Mesenchymal stem cell (in vitro differentiated cells and primary cell): Measurements from ENCODE around the gene R3HDM4.
A peak's percentile ranks its signal among the peaks of the same experiment; 100 is the strongest.

Experiments
- DNase-seq: peaks from one replicate; pipeline ENCODE4 v3.0.0-alpha.2; 2013
- H2AFZ ChIP-seq: one replicate; pipeline ENCODE4 v1.6.1; 2013; ENCODE audit warnings: low read depth, mild to moderate bottlenecking, control low read depth, inconsistent platforms, low read length, moderate library complexity
- H2AK5ac ChIP-seq: 2 replicates; pipeline ENCODE4 v1.6.1; 2013; ENCODE audit warnings: low read length, moderate library complexity, mild to moderate bottlenecking, inconsistent platforms; ENCODE audit not compliant: severe bottlenecking
- H2BK120ac ChIP-seq: one replicate; pipeline ENCODE4 v1.6.1; 2013; ENCODE audit warnings: low read depth, mild to moderate bottlenecking, inconsistent platforms, low read length, moderate library complexity
- H2BK12ac ChIP-seq, 2 experiments: one replicate each; pipeline ENCODE4 v1.6.1; 2013; ENCODE audit warnings: inconsistent platforms in 2 of 2, low read length in 2 of 2, mild to moderate bottlenecking in 2 of 2, moderate library complexity in 2 of 2, control low read depth in 1 of 2
- H2BK15ac ChIP-seq: one replicate; pipeline ENCODE4 v1.6.1; 2013; ENCODE audit warnings: mild to moderate bottlenecking, low read depth, inconsistent platforms; ENCODE audit not compliant: poor library complexity, severe bottlenecking
- H2BK5ac ChIP-seq: 2 replicates; pipeline ENCODE4 v1.6.1; 2013; ENCODE audit warnings: low read depth, mild to moderate bottlenecking, low read length, control low read depth, inconsistent platforms; ENCODE audit not compliant: poor library complexity, severe bottlenecking
- H3K14ac ChIP-seq, 2 experiments: one replicate each; pipeline ENCODE4 v1.6.1; 2013; ENCODE audit warnings: inconsistent platforms in 2 of 2, low read length in 2 of 2, control low read depth in 1 of 2, mild to moderate bottlenecking in 1 of 2, moderate library complexity in 1 of 2
- H3K18ac ChIP-seq, 2 experiments: one replicate each; pipeline ENCODE4 v1.6.1; 2013; ENCODE audit warnings: inconsistent platforms in 2 of 2, low read length in 2 of 2, control low read depth in 1 of 2, low read depth in 1 of 2, mild to moderate bottlenecking in 1 of 2
- H3K23ac ChIP-seq, 2 experiments: one replicate each; pipeline ENCODE4 v1.6.1; 2013; ENCODE audit warnings: inconsistent platforms in 2 of 2, low read length in 2 of 2, mild to moderate bottlenecking in 2 of 2, moderate library complexity in 2 of 2, control low read depth in 1 of 2
- H3K27ac ChIP-seq: 2 replicates; pipeline ENCODE4 v1.5.1; 2013; ENCODE audit warnings: mild to moderate bottlenecking, moderate library complexity, low read length, control low read depth, inconsistent platforms; ENCODE audit not compliant: poor library complexity, severe bottlenecking
- H3K27me3 ChIP-seq, 2 experiments: 2 replicates each; pipeline versions ENCODE4 v1.6.1 to v1.7.0; 2013; ENCODE audit warnings: low read length in 2 of 2, mild to moderate bottlenecking in 2 of 2, moderate library complexity in 2 of 2, control low read depth in 1 of 2, inconsistent platforms in 1 of 2; ENCODE audit not compliant: control insufficient read depth in 1 of 2, insufficient read depth in 1 of 2
- H3K36me3 ChIP-seq, 2 experiments: 2 replicates each; pipeline versions ENCODE4 v1.6.1 to v1.7.0; 2013; ENCODE audit warnings: low read length in 2 of 2, control low read depth in 1 of 2, inconsistent platforms in 1 of 2, low read depth in 1 of 2, mild to moderate bottlenecking in 1 of 2; ENCODE audit not compliant: insufficient read depth in 2 of 2, control insufficient read depth in 1 of 2
- H3K4ac ChIP-seq, 2 experiments: one replicate each; pipeline ENCODE4 v1.6.1; 2013; ENCODE audit warnings: inconsistent platforms in 2 of 2, low read length in 2 of 2, mild to moderate bottlenecking in 2 of 2, moderate library complexity in 2 of 2, control low read depth in 1 of 2, low read depth in 1 of 2
- H3K4me1 ChIP-seq: 2 replicates; pipeline ENCODE4 v1.6.1; 2013; ENCODE audit warnings: low read depth, low read length, control low read depth; ENCODE audit not compliant: control insufficient read depth, insufficient read depth
- H3K4me2 ChIP-seq: 2 replicates; pipeline ENCODE4 v1.6.1; 2013; ENCODE audit warnings: low read length, mild to moderate bottlenecking, inconsistent platforms; ENCODE audit not compliant: poor library complexity, severe bottlenecking
- H3K4me3 ChIP-seq, 2 experiments: 2 replicates each; pipeline versions ENCODE4 v1.5.1 to v1.7.0; 2013; ENCODE audit warnings: low read length in 2 of 2, mild to moderate bottlenecking in 2 of 2, control low read depth in 1 of 2, low read depth in 1 of 2; ENCODE audit not compliant: insufficient read depth in 1 of 2
- H3K79me1 ChIP-seq: replicated peaks from 2 replicates; pipeline ENCODE4 v1.6.1; 2013; ENCODE audit warnings: mild to moderate bottlenecking, control low read depth, low read length, inconsistent platforms; ENCODE audit not compliant: poor library complexity, severe bottlenecking
- H3K9ac ChIP-seq: 2 replicates; pipeline ENCODE4 v1.7.0; 2013; ENCODE audit warnings: mild to moderate bottlenecking, low read length, moderate library complexity
- H3K9me3 ChIP-seq: 2 replicates; pipeline ENCODE4 v1.7.0; 2013; ENCODE audit warnings: mild to moderate bottlenecking, low read length; ENCODE audit not compliant: control insufficient read depth
- H4K8ac ChIP-seq: one replicate; pipeline ENCODE4 v1.6.1; 2013; ENCODE audit warnings: inconsistent platforms, mild to moderate bottlenecking, low read length, moderate library complexity
- H4K91ac ChIP-seq: one replicate; pipeline ENCODE4 v1.6.1; 2013; ENCODE audit warnings: mild to moderate bottlenecking, low read length, inconsistent platforms
- WGBS: methylation state at CpG from one replicate; pipeline ENCODE4 v1.1.7; 2013; ENCODE audit warnings: mixed read lengths; 5-methylcytosine and 5-hydroxymethylcytosine counted together

R3HDM4 gene

DNA sequence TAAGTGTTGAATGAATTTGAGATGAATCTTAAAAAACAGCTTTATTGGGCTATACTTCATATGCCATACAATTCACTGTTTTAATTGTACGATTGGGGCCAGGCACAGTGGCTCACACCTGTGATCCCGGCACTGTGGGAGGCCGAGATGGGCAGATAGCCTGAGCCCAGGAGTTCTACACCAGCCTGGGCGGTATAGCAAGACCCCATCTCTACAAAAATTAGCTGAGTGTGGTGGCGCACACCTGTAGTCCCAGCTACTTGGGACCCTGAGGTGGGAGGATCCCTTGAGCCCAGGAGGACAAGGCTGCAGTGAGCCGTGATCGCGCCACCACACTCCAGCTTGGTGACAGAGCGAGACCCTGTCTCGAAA lies 23.1 kb upstream of the R3HDM4 start:
- no peak overlapping the region for H3K9ac ChIP-seq
- WGBS, result 92% methylated on average over 10 of the region's 10 CpGs
- H3K18ac ChIP-seq, result no peak overlapping the region
- no peak overlapping the region for H2AK5ac ChIP-seq
- H3K9me3 ChIP-seq, result no peaks in the 10 kb centered on the region
- no peak overlapping the region for H3K4me3 ChIP-seq
- H3K23ac ChIP-seq, result no peak overlapping the region
- H2BK120ac ChIP-seq, result no peak overlapping the region
- H2BK12ac ChIP-seq, result no peak overlapping the region
- H2BK5ac ChIP-seq, result no peak overlapping the region
- no peak overlapping the region for H2AFZ ChIP-seq
- no peak overlapping the region for H3K27ac ChIP-seq
- H3K4me1 ChIP-seq, result peaks cover 60% of the 10 kb centered on the region
- no peaks in the 10 kb centered on the region for H3K79me1 ChIP-seq
- H3K4me2 ChIP-seq, result no peak overlapping the region
- no peak overlapping the region for H2BK15ac ChIP-seq
- no peak for DNase-seq
- no peak overlapping the region for H3K4ac ChIP-seq
- no peak overlapping the region for H4K8ac ChIP-seq
- H3K36me3 ChIP-seq, result peaks cover 32 to 89% of the 10 kb centered on the region in 2 experiments
- no peak overlapping the region for H3K14ac ChIP-seq
- H4K91ac ChIP-seq, result no peak overlapping the region
- no peaks in the 10 kb centered on the region for H3K27me3 ChIP-seq

DNA sequence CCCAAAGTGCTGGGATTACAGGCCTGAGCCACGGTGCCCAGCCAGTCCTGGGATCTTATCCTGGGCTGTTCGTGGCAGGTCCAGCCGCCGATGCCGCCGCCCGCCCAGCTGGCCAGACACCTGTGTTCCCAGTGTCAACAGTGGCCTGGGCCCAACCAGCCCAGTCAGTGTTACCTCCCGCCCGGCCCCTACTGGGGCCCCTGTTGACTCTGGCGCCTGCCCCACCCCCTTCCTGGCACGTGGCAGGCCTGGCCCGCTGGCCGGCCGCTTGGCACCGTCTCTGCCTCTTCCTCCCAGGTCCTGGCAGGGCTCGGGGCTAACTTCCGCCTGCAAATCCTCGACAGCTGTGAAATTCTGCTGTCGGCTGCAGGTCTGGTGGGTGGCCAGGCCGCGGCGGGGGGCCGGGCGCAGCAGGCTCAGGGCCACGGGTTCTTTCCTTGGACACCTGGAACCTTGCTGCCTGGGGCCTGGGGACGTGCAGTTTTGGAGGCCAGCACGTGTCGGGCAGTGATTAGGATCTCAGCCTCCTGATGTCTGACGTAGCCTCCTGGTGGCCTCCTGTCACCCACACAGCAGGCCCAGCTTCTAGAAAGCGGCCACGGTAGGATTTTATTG lies 22.0 kb upstream of the R3HDM4 start:
- WGBS, result 93% methylated on average over 31 of the region's 31 CpGs
- Histone ChIP-seq H3K9ac (no peak overlapping the region), H2AFZ (no peak overlapping the region), H3K4me1 (peaks cover 52% of the 10 kb centered on the region), H3K14ac (no peak overlapping the region), H3K4ac (peak overlapping the region; percentile 7 to 36), H3K4me2 (no peak overlapping the region), H3K18ac (peak overlapping the region; percentile 67 to 93), H3K23ac (peak overlapping the region in 1 of 2 experiments; percentile 14), H3K36me3 (peaks cover 39 to 87% of the 10 kb centered on the region in 2 experiments), H3K4me3 (no peak overlapping the region), H2BK5ac (peak overlapping the region; percentile 91), H2BK120ac (no peak overlapping the region), H2BK15ac (no peak overlapping the region), H4K91ac (peak overlapping the region; percentile 8), H2BK12ac (peak overlapping the region in 1 of 2 experiments; percentile 89), H2AK5ac (peak overlapping the region; percentile 76), H4K8ac (no peak overlapping the region), H3K9me3 (no peaks in the 10 kb centered on the region), H3K79me1 (no peaks in the 10 kb centered on the region), H3K27ac (peak overlapping the region; percentile 99), H3K27me3 (no peaks in the 10 kb centered on the region)
- no peak for DNase-seq

DNA sequence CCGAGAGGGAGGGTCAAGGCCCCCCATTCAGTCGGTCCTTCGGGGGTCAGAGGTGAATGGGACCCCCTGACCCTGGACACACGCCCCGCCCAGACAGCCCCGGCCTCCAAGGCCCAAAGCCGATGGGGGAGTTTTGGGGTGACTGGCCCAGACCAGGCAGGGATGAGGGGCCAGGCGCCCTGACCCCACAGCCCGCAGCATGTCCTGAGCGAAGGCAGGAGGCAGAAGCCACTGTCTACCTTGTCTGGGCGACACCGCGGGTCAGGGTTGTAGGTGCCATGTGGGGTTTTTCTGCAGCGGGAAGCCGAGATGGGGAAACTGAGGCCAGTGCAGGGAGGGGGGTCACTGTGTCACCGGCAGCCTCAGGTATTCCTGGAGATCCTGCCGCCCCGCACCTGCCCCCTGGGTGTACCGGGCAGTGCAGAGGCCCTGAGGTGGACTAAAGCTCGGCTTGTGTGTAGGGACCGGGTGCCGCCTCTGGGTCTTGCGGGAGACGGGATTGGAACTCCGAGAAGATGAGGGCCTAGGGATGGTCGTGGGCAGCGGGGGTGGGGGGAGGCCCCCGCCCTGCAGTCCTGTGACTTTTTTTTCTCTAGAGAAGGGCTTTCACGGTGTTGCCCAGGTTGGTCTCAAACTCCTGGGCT lies 21.3 kb upstream of the R3HDM4 start:
- peak overlapping the region; percentile 96 for H2BK5ac ChIP-seq
- H3K23ac ChIP-seq, result no peak overlapping the region
- no peaks in the 10 kb centered on the region for H3K27me3 ChIP-seq
- no peak overlapping the region for H3K9ac ChIP-seq
- H2AK5ac ChIP-seq, result peak overlapping the region; percentile 98
- peak overlapping the region in 1 of 2 experiments; percentile 31 for H3K4me3 ChIP-seq
- peak overlapping the region; percentile 60 for H3K4me2 ChIP-seq
- peak overlapping the region; percentile 82 for H2BK15ac ChIP-seq
- DNase-seq, result no peak
- H3K18ac ChIP-seq, result peak overlapping the region; percentile 85 to 93
- H3K4me1 ChIP-seq, result peaks cover 48% of the 10 kb centered on the region
- no peaks in the 10 kb centered on the region for H3K79me1 ChIP-seq
- H2BK120ac ChIP-seq, result peak overlapping the region; percentile 100
- WGBS, result 92% methylated on average over 29 of the region's 29 CpGs
- H3K36me3 ChIP-seq, result peaks cover 38 to 87% of the 10 kb centered on the region in 2 experiments
- peak overlapping the region; percentile 93 for H4K91ac ChIP-seq
- peak overlapping the region; percentile 95 for H4K8ac ChIP-seq
- H3K14ac ChIP-seq, result peak overlapping the region; percentile 62 to 73
- peak overlapping the region; percentile 99 for H3K27ac ChIP-seq
- peak overlapping the region; percentile 61 to 89 for H2BK12ac ChIP-seq
- H2AFZ ChIP-seq, result no peak overlapping the region
- no peaks in the 10 kb centered on the region for H3K9me3 ChIP-seq
- H3K4ac ChIP-seq, result peak overlapping the region; percentile 77 to 92

DNA sequence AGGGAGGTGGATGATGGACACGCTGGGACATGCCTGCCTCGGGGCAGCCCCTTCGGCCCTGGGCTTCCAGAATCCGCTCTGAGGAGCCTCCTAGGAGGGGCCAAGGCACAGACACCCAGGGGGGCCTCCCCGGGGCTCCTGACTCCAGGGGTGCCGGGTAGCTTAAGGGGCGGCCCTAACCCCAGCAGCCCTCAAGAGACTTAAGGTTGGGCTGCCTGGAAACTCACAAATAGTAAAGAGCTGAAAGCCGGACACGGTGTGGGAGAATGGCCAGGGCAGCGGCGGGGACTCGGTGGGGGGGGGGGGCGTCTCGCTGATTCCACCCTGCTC lies 20.5 kb upstream of the R3HDM4 start:
- Histone ChIP-seq H3K18ac (peak overlapping the region; percentile 85 to 96), H4K91ac (peak overlapping the region; percentile 91), H3K23ac (no peak overlapping the region), H2AFZ (no peak overlapping the region), H2BK12ac (peak overlapping the region; percentile 61 to 91), H2AK5ac (peak overlapping the region; percentile 98), H3K79me1 (no peaks in the 10 kb centered on the region), H3K4me3 (peak overlapping the region in 1 of 2 experiments; percentile 31), H3K4ac (peak overlapping the region; percentile 96 to 99), H2BK15ac (peak overlapping the region; percentile 98), H3K9ac (peak overlapping the region; percentile 81), H3K27ac (peak overlapping the region; percentile 99), H2BK120ac (peak overlapping the region; percentile 100), H3K27me3 (no peaks in the 10 kb centered on the region), H3K4me2 (peak overlapping the region; percentile 60), H3K9me3 (no peaks in the 10 kb centered on the region), H2BK5ac (peak overlapping the region; percentile 96), H3K14ac (peak overlapping the region in 1 of 2 experiments; percentile 97), H4K8ac (peak overlapping the region; percentile 74), H3K4me1 (peaks cover 51% of the 10 kb centered on the region), H3K36me3 (peaks cover 37 to 88% of the 10 kb centered on the region in 2 experiments)
- 18% methylated on average over 12 of the region's 14 CpGs for WGBS
- DNase-seq, result no peak
